T-cell (primary cell): ENCODE measurements around the gene ZNF469. TPM values are rescaled to one million over a fixed set of nuclear protein-coding genes. Genes with fewer than 3 reads are reported as not detected.

Experiments used
- ATAC-seq, 4 experiments: fragments of 200-7000 bp in 3 of 4; fragments of 150-1000 bp in 1 of 4; cut with Tn5 transposase; replicated peaks in 1 of 4; 1 replicate in 3 of 4; 2 replicates in 1 of 4; pipeline ENCODE4 v1.10.0; 2021; ENCODE audit warnings: moderate library complexity in 3 of 4, mild to moderate bottlenecking in 2 of 4, moderate number of reproducible peaks in 1 of 4
- CTCF ChIA-PET, 2 donors: fragments of 300-600 bp; sonication (Branson Sonifier 250); formaldehyde crosslinking; loops; one replicate each; lab custom pipeline; 2022; ENCODE audit warnings: antibody characterized with exemption in 2 of 2; lab: Charles Lee
- POLR2A ChIA-PET, 2 donors: fragments of 300-600 bp; sonication (Branson Sonifier 250); formaldehyde crosslinking; loops; one replicate each; lab custom pipeline; 2022; ENCODE audit warnings: antibody characterized with exemption in 2 of 2; lab: Charles Lee
- DNase-seq, 35 experiments: peaks; one replicate each; pipeline versions ENCODE4 v3.0.0 to v3.0.0-alpha.2; 2013 to 2023
- H3K27ac ChIP-seq: one replicate; pipeline ENCODE4 v1.5.1; 2013; ENCODE audit warnings: low read length
- H3K27me3 ChIP-seq, 2 experiments: replicated peaks in 1 of 2; 1 replicate in 1 of 2; 2 replicates in 1 of 2; pipeline versions ENCODE4 v1.6.1 to v1.7.0; 2013; ENCODE audit warnings: low read length in 1 of 2, mixed read lengths in 1 of 2; ENCODE audit not compliant: control insufficient read depth in 2 of 2, insufficient read depth in 2 of 2; ENCODE audit errors: extremely low read depth in 1 of 2
- H3K36me3 ChIP-seq, 2 donors: 1 replicate in 1 of 2; 2 replicates in 1 of 2; pipeline versions ENCODE4 v1.6.1 to v1.7.0; 2013; ENCODE audit warnings: low read length in 1 of 2; ENCODE audit not compliant: control insufficient read depth in 2 of 2, insufficient read depth in 1 of 2; ENCODE audit errors: extremely low read depth in 1 of 2
- H3K4me1 ChIP-seq, 2 experiments: 1 replicate in 1 of 2; 2 replicates in 1 of 2; pipeline versions ENCODE4 v1.6.1 to v1.7.0; 2013; ENCODE audit warnings: low read length in 2 of 2, mixed read lengths in 1 of 2; ENCODE audit not compliant: insufficient read depth in 2 of 2, control insufficient read depth in 1 of 2; ENCODE audit errors: extremely low read depth in 1 of 2
- H3K4me3 ChIP-seq, 2 donors: 1 replicate in 1 of 2; 2 replicates in 1 of 2; pipeline versions ENCODE4 v1.5.1 to v1.7.0; 2013; ENCODE audit warnings: mild to moderate bottlenecking in 2 of 2, low read length in 1 of 2, moderate library complexity in 1 of 2; ENCODE audit not compliant: control insufficient read depth in 1 of 2; ENCODE audit errors: extremely low read depth in 1 of 2
- H3K9me3 ChIP-seq: 2 replicates; pipeline ENCODE4 v1.7.0; 2013
- H3K27ac Mint-ChIP-seq, 2 donors: one replicate each; pipeline ENCODE4 v1.8.0; 2020 to 2021; ENCODE audit warnings: mild to moderate bottlenecking in 2 of 2, mixed read lengths in 2 of 2
- H3K27me3 Mint-ChIP-seq, 2 donors: one replicate each; pipeline ENCODE4 v1.8.0; 2021 to 2022; ENCODE audit warnings: mixed read lengths in 2 of 2
- H3K36me3 Mint-ChIP-seq: one replicate; pipeline ENCODE4 v1.8.0; 2021; ENCODE audit warnings: mixed read lengths
- H3K4me1 Mint-ChIP-seq, 3 donors: one replicate each; pipeline ENCODE4 v1.8.0; 2020 to 2022; ENCODE audit warnings: mixed read lengths in 3 of 3, mild to moderate bottlenecking in 1 of 3
- H3K4me3 Mint-ChIP-seq, 3 donors: one replicate each; pipeline ENCODE4 v1.8.0; 2020 to 2022; ENCODE audit warnings: mild to moderate bottlenecking in 3 of 3, mixed read lengths in 3 of 3, moderate library complexity in 3 of 3
- H3K9me3 Mint-ChIP-seq, 3 donors: one replicate each; pipeline ENCODE4 v1.8.0; 2020 to 2022; ENCODE audit warnings: mixed read lengths in 3 of 3
- WGBS: methylation state at CpG from one replicate; pipeline ENCODE4 v1.1.5; 2013; ENCODE audit warnings: missing lambda C conversion rate; ENCODE audit not compliant: insufficient coverage; 5-methylcytosine and 5-hydroxymethylcytosine counted together
- total RNA-seq, 35 experiments: library from RNA in 6 of 35; stranded (reverse) in 6 of 35; fragments of 120-200 nt in 1 of 35; gene quantifications; one replicate each; pipeline versions ENCODE4 v1.2.1 to v1.2.4 and lab custom pipeline; 2013 to 2026

The ZNF469 gene
- total RNA-seq, 5 donors from 2014 or later (not counting 1 experiment from before 2014, with no cell fraction given), result 0.63 to 1.8 (median 1.6) TPM

DNA sequence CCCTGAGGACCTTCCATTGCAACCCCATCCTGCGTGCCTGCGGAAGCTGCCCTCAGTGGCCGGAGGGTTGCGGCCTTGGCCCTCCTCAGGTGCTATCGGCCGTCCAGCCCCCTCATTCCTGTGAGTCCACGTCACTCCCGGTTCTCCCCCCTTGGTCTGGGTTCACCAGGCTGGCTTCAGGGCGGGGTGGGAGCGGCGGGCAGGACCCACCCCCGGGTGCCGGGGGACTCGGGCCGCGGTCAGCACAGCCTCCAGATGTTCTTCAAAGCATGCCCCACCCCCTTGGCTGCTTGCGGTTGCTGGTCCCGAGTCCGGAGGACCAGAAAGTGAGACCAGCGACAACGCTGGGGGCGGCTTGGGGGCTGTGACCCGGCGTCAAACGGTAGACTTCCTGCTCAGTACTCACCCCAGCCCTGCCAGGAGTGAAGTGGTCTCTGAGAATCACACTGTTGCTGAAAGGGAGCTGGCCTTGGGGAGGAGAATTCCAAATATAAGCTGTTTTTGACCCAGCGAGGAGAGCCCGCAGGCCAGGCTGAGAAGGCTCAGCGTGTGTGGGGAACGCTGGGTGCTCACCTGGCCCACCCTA is 4.5 kb downstream of the ZNF469 start:
- Mint-ChIP-seq H3K4me3 (no peak overlapping the region), H3K36me3 (no peaks in the 10 kb centered on the region), H3K9me3 (no peaks in the 10 kb centered on the region), H3K4me1 (peaks cover 4 to 10% (median 9%) of the 10 kb centered on the region in 3 donors), H3K27ac (no peak overlapping the region), H3K27me3 (peaks cover 27 to 55% of the 10 kb centered on the region in 2 donors)
- no peak for DNase-seq
- Histone ChIP-seq H3K27me3 (peaks cover 3 to 86% of the 10 kb centered on the region in 2 experiments), H3K9me3 (no peaks in the 10 kb centered on the region), H3K4me3 (no peak overlapping the region), H3K36me3 (no peaks in the 10 kb centered on the region), H3K4me1 (peaks cover 0 to 6% of the 10 kb centered on the region in 2 experiments), H3K27ac (no peak overlapping the region)
- ATAC-seq, result no peak
- 75% methylated on average over 17 of the region's 29 CpGs for WGBS
- CTCF ChIA-PET, result no interaction called here
- POLR2A ChIA-PET, result no interaction called here

GRCh38 chr16:88387941-88388627 is 5.3 kb downstream of the ZNF469 start:
- POLR2A ChIA-PET, result no interaction called here
- CTCF ChIA-PET, result no interaction called here
- Mint-ChIP-seq H3K36me3 (no peaks in the 10 kb centered on the region), H3K27ac (no peak overlapping the region), H3K9me3 (no peaks in the 10 kb centered on the region), H3K27me3 (peaks cover 28 to 54% of the 10 kb centered on the region in 2 donors), H3K4me3 (no peak overlapping the region), H3K4me1 (peaks cover 0 to 6% (median 5%) of the 10 kb centered on the region in 3 donors)
- Histone ChIP-seq H3K4me1 (peaks cover 0 to 6% of the 10 kb centered on the region in 2 experiments), H3K27me3 (peaks cover 3 to 88% of the 10 kb centered on the region in 2 experiments), H3K36me3 (no peaks in the 10 kb centered on the region), H3K9me3 (no peaks in the 10 kb centered on the region), H3K4me3 (no peak overlapping the region), H3K27ac (no peak overlapping the region)
- no peak for ATAC-seq
- no peak for DNase-seq
- 91% methylated on average over 17 of the region's 27 CpGs for WGBS

GRCh38 chr16:88389191-88389590 is 6.4 kb downstream of the ZNF469 start:
- Mint-ChIP-seq H3K36me3 (no peaks in the 10 kb centered on the region), H3K9me3 (no peaks in the 10 kb centered on the region)
- POLR2A ChIA-PET, result interaction anchor here in 1 of 2 donors (0.6 kb wide), 1 partner anchor 170 kb away, joined by 3 read pairs; no protein-coding TSS in a partner anchor

DNA sequence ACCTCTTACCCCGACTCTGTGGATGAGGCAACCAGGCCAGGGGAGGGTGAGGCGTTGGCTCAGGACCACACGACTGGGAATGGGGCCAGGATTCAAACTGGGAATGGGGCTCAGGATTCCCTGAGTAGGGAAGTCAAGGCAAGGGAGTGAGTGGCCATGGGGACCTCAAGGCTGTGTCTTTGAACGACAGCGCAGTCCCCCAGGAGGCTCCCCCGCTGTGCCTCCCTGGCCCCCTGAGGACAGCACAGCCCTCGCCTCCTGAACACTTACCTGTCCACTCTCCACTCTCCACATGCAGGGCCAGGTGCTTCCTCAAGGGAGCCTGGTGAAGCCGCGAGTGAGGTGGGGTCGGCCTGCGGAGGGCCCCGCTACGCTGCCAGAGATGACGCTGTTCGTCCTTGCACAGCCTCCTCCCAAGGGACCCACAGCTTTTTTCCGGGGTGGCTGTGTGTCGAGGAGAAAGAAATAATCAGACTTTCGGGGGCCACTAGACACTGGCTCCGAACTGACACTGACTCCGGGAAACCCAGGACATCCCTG is 6.9 kb downstream of the ZNF469 start:
- DNase-seq (no peak), ATAC-seq (no peak)
- POLR2A ChIA-PET, result interaction anchor here in 1 of 2 donors (0.6 kb wide), 1 partner anchor 170 kb away, joined by 3 read pairs; no protein-coding TSS in a partner anchor
- Histone ChIP-seq H3K4me3 (no peak overlapping the region), H3K4me1 (no peaks in the 10 kb centered on the region), H3K9me3 (no peaks in the 10 kb centered on the region), H3K36me3 (no peaks in the 10 kb centered on the region), H3K27ac (no peak overlapping the region), H3K27me3 (peaks cover 2 to 82% of the 10 kb centered on the region in 2 experiments)
- H3K4me3 Mint-ChIP-seq, result no peak overlapping the region
- peaks cover 24 to 46% of the 10 kb centered on the region in 2 donors for H3K27me3 Mint-ChIP-seq
- H3K9me3 Mint-ChIP-seq, result no peaks in the 10 kb centered on the region
- peaks cover 0 to under 1% (median 0%) of the 10 kb centered on the region in 3 donors for H3K4me1 Mint-ChIP-seq
- no peaks in the 10 kb centered on the region for H3K36me3 Mint-ChIP-seq
- CTCF ChIA-PET, result no interaction called here
- no peak overlapping the region for H3K27ac Mint-ChIP-seq
- 83% methylated on average over 17 of the region's 20 CpGs for WGBS

More at GRCh38 chr16:88389191-88389590, 6.4 kb downstream of the ZNF469 start:
- H3K4me3 ChIP-seq, result no peak overlapping the region
- no peaks in the 10 kb centered on the region for H3K9me3 ChIP-seq
- H3K36me3 ChIP-seq, result no peaks in the 10 kb centered on the region
- H3K27ac ChIP-seq, result no peak overlapping the region
- ATAC-seq, result no peak
- Mint-ChIP-seq H3K4me3 (no peak overlapping the region), H3K27me3 (peaks cover 27 to 51% of the 10 kb centered on the region in 2 donors), H3K27ac (no peak overlapping the region), H3K4me1 (peaks cover 0 to 4% (median 2%) of the 10 kb centered on the region in 3 donors)
- H3K4me1 ChIP-seq, result peaks cover 0 to under 1% of the 10 kb centered on the region in 2 experiments
- 85% methylated on average over 24 of the region's 24 CpGs for WGBS
- no peak for DNase-seq
- H3K27me3 ChIP-seq, result peaks cover 3 to 83% of the 10 kb centered on the region in 2 experiments
- CTCF ChIA-PET, result no interaction called here

DNA sequence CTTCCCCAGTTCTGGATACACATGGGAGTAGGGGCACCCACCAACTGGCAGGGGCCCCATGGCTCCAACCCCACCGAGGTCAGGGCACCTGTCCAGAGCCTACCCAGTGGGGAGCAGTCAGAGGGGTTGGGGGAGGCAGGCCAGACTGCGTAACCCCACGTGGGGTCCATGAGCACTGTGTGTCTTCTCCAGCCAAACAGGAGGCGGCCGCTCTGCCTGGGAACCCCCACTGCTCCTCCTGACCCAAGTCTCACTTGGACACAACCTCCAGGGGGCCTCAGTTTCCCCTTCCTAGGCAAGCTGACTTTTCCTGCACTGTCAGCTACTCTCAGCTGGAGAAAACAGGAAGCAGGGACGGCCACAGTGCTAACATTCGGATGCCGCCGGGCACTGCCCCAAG is 7.5 kb downstream of the ZNF469 start:
- H3K4me1 Mint-ChIP-seq, result no peaks in the 10 kb centered on the region
- H3K9me3 Mint-ChIP-seq, result no peaks in the 10 kb centered on the region
- Histone ChIP-seq H3K4me1 (no peaks in the 10 kb centered on the region), H3K4me3 (no peak overlapping the region), H3K9me3 (no peaks in the 10 kb centered on the region), H3K27ac (no peak overlapping the region), H3K27me3 (peaks cover 0 to 79% of the 10 kb centered on the region in 2 experiments), H3K36me3 (no peaks in the 10 kb centered on the region)
- no peak for ATAC-seq
- no peak for DNase-seq
- no peak overlapping the region for H3K27ac Mint-ChIP-seq
- H3K27me3 Mint-ChIP-seq, result peaks cover 19 to 40% of the 10 kb centered on the region in 2 donors
- ChIA-PET CTCF (no interaction called here), POLR2A (no interaction called here)
- H3K4me3 Mint-ChIP-seq, result no peak overlapping the region
- 45% methylated on average over 9 of the region's 9 CpGs for WGBS
- no peaks in the 10 kb centered on the region for H3K36me3 Mint-ChIP-seq

- WGBS, result 88% methylated on average over 11 of the region's 13 CpGs
- no peaks in the 10 kb centered on the region for H3K36me3 ChIP-seq
- H3K4me3 ChIP-seq, result no peak overlapping the region
- ATAC-seq (no peak), DNase-seq (no peak)
- Mint-ChIP-seq H3K27me3 (peaks cover 19 to 36% of the 10 kb centered on the region in 2 donors), H3K36me3 (no peaks in the 10 kb centered on the region), H3K4me3 (no peak overlapping the region), H3K4me1 (no peaks in the 10 kb centered on the region), H3K27ac (no peak overlapping the region), H3K9me3 (no peaks in the 10 kb centered on the region)
- H3K27me3 ChIP-seq, result peaks cover 0 to 78% of the 10 kb centered on the region in 2 experiments
- H3K9me3 ChIP-seq, result no peaks in the 10 kb centered on the region
- POLR2A ChIA-PET, result no interaction called here
- no peaks in the 10 kb centered on the region for H3K4me1 ChIP-seq
- CTCF ChIA-PET, result no interaction called here
- H3K27ac ChIP-seq, result no peak overlapping the region
Measured at GRCh38 chr16:88390735-88391134, 8.0 kb downstream of the ZNF469 start.
